Stimulated activated CD8-positive, alpha-beta memory T cell treated with anti-CD3 and anti-CD28 coated beads, Interleukin-15, amount 100 ng/mL, for 4 hours (primary cell): ENCODE measurements around the gene GASK1A.
"Not testable (repeated sequence)": the region's sequence is repeated elsewhere in the genome, so short reads cannot be mapped to it uniquely, and the experiment has no call there.

Experiments
- DNase-seq, 2 donors: peaks; one replicate each; pipeline ENCODE4 v3.0.0-alpha.2; 2020; ENCODE audit warnings: low read depth in 2 of 2

The GASK1A gene

DNA sequence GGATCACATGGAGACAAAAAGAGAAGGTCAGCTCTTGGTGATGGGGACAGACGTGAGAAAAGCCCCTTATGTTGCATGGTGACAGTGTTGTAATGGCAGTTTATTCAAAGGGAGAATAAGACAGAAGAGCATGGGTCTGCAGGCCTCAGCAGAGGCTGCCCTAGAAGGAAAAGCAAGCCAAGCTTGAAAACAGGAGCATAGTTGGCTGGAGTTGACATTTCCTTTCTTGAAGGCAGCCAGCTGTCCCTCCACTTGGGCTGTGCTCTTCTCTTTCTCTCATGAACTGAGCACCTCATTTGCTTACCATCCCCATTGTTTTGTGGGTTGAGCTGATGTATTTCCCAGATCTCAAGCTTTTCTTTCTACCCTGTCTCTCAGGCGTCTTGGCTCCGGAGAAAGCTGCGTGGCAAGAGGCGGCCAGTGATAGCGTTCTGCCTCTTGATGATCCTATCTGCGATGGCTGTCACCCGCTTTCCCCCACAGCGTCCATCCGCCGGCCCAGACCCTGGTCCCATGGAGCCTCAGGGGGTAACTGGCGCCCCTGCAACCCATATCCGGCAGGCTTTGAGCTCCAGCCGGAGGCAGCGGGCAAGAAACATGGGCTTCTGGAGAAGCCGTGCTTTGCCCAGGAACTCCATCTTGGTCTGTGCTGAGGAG, 52.9 kb downstream of the GASK1A start:
- DNase-seq = no peak

DNA sequence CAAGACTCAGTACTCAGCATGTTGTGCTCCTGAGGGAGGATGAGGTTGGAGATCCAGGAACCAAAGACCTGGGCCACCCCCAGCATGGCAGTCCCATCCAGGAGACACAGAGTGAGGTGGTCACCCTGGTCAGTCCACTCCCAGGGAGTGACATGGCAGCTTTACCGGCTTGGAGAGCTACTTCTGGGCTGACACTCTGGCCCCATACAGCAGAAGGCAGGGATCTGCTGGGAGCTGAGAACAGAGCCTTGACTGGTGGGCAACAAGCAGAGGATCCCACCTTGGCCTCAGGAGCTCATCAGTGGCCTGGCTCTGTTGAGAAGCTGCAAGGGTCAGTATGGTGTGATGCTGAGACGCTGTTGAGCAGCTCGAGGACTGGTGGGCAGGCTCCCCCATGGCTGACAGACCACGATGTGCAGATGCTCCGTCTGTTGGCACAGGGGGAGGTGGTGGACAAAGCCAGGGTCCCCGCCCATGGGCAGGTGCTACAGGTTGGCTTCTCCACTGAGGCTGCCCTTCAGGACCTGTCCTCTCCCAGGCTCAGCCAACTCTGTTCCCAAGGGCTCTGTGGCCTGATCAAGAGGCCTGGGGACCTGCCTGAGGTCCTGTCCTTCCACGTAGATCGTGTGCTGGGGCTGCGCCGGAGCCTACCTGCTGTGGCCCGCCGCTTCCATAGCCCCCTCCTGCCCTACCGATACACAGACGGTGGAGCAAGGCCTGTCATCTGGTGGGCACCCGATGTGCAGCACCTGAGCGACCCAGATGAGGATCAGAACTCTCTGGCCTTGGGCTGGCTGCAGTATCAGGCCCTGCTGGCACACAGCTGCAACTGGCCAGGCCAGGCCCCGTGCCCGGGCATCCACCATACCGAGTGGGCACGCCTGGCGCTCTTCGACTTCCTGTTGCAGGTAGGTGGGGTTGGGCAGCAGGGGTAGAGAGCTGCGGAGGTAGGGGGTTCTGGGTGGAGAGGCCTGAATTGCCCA, 53.8 kb downstream of the GASK1A start:
- no peak for DNase-seq

DNA sequence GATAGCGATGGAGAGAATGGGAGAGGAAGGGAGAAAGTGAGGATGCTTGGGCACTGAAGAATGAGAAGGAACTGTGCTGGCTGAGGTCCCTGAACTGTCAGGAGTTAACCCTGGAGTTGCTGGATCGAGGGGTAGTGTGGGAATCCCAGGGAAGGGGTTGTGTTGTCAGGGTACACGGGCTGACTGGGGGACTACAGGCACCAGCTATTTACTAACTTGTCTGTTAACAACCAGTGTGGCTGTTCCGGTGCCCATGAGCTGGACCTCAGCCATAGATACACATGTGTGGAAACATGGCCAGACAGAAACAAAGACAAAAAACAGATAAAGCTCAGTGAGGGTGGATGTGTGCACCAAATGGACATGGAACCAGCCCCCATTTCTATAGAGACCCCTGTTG, 55.1 kb downstream of the GASK1A start:
- no peak for DNase-seq

DNA sequence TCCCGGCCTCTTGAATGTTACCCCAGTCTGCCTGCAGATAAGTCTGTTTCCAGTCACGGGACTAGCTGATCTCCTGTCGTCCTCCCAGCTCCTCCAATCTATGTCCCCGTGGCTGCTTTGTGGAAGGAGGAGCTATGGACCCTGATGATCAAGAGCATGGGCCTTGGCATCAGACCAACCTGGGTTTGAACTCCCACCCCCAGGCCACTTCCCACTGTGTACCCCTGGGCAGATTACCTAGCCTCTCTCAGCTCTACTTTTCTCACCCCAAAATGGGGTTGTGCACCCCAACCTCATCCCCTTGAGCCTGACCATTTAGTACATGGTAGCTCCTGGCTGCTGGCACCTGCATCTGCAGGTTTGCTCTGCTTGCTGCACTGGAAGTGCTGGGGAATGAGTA, 55.8 kb downstream of the GASK1A start:
- DNase-seq = no peak

DNA sequence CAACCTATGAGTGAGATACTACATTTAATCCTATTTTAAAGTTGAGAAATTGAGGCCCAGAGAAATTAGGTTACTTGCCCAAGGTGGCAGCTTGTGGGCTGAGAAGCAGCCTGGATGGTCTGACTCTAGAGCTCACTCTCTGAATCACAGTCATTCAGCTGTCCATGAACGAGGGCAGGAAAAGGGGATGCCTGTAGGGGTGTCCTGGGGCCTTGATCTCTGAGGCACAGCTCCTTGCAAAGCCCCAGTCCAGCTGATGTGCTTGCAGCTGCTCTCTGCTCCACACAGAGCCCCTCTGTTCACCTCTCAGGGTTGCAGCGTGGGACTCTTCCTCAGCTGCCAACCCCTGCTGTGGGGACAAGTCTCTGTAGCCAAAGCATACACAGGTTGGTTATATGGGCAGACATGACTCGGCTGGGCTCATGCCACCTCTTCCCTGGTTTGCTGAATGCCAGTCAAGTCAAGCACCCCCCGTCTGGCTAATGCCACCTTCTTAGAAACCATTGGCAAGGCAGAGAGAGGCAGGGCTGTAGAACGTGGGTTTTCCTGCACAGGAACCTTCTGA, 56.8 kb downstream of the GASK1A start:
- no peak for DNase-seq

DNA sequence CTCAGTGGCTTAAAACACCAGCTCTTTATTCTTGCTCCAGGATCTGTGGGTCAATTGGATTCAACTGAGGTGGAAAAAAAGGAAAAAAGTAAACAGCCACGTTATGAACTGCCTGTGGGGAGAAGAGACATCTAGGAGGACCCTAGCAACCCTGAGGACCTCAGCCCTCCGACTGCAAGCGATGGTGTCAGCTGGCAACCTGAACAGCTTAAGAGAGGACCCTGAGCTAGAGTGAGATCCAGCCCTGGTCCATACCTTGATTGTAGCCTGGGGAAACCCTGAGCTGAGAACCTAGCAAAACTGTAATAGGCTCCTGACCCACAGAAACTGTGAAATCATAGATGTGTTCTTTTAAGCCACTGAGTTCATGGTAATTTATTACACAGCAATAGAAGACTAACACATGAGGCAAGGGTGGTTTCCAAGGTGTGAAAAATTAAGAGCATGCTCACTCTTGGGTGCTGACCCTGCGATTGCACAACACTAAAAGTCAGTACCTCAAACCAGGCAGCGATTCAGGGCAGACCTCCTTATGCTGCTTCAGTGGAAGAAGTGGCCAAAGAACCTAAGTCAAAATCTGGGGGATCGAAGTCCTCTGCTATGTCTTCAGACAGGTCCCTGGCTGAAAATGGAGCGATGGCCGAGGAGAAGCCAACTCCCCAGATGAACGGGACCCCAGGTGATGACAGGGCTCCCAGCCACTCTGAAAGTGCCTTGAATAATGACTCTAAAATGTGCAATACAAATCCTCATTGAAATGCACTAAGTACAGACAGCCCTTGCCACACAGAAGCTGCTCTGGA, 57.7 kb downstream of the GASK1A start:
- no peak for DNase-seq

DNA sequence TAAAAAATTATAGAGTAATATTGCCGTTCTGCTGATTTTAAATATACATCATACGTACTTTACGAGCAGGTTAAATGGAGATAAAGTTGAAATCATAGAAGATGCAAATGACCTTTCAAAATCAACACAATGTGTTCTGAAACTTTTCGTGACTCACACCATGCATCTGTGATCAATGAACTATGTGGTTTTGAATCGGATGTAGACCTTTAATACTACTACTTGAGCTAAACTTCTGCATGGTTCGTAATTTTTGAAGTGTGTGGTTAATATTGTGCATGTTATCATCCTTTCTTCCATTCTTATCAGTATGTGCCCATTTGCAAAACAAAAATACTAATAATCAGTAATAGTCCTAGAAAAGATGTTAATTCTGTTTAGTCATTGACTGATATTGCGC, 58.9 kb downstream of the GASK1A start:
- DNase-seq = no peak

DNA sequence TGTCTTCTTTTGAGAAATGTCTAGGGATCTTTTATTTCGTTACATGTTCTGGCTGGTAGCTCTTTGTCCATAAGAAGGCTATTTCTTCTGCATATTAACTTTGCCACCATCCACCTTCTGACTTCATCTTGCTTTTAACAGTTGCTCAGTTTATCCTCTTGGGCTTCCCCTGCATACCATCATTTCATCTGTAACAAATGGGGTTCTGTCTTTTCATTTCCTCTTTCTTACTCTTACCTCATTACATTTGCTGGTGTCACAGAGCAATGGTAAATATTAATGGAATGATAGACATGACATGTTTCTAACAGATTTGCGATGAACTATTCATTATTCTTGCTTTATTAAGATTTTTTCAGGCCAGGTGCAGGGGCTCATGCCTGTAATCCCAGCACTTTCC, 62.4 kb downstream of the GASK1A start:
- no peak for DNase-seq

DNA sequence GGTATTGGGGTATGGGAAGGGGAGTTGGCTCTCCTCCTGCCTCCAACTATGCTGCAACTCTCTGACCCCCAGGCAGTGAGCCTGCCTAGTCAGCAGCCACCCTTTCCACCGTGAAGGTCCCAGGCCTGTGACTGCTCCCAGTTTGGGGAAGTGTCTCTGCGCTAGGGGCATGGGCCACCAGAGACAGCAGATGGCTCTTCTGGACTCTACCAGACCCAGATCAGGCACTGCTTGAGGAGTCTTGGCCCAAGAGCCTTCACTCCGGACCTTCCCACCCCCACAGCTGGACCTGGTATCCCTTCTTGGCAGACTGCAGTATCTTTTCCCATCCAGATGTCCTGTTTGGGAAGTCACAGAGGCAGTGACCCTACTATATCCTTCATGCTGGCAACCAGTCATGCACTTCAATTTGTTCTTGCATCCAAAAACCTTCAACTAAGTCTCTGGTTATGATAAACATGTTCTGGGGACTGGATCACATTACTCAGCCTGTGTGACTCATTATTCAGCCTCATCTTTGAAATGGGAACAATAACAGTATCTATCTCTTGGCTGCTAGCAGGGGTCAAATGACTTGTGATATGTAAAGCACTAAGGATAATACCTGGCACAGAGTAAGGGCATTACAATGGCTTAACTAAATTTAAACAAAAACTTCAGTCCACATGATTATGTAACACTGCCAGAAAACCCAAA, 64.1 kb downstream of the GASK1A start:
- no peak for DNase-seq

DNA sequence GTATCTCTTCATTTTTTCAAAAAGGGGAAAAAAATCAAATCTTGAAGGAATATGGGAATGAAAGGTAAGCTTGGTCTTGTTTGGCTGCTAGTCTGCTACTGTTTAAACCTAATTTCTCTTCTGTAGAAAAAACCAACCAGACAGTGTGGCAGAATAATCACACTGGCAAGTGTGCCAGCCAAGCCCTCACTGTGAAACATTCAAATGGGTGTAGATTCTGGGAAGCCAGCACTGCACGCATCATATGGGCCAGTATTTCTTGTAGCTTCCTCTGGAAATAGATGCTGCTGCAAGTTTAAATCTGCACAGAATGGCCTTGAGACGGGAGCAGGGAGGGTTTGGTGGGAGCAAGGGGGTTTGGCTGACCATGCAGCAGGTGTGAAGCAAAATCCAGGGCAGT, 64.7 kb downstream of the GASK1A start:
- no peak for DNase-seq

DNA sequence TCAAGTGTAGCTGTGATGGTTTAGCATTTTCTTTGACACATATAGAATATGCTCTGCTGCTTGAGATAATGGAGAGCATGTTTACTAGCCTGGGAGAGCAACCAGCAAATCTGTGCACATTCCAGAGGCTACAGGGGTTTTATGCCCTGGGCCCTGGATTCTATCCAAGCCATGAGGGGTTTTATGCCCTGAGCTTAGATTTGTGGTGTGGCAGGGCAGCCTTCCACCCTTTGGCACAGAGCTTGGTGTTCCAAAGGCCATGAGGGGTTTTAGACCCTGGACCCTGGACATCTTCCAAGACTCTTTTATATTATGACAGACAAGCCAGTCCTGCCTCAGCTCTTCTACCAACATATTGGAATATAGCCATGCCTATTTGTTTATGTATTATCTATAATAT, 66.0 kb downstream of the GASK1A start:
- DNase-seq = not testable (repeated sequence)

DNA sequence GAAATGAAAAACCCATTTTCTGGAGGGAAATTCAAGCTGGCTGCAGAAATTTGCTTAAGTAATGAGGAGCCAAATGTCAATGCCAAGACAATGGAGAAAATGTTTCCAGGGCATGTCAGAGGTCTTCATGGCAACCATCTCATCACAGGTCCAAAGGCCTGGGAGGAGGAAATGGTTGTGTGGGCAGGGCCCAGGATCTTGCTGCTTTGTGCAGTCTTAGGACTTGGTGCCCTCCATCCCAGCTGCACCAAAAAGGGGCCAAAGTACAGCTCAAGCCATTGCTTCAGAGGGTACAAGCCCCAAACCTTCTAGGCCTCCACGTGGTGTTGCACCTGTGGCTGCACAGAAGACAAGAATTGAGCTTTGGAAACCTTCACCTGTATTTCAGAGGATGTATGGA, 67.5 kb downstream of the GASK1A start:
- DNase-seq = no peak

DNA sequence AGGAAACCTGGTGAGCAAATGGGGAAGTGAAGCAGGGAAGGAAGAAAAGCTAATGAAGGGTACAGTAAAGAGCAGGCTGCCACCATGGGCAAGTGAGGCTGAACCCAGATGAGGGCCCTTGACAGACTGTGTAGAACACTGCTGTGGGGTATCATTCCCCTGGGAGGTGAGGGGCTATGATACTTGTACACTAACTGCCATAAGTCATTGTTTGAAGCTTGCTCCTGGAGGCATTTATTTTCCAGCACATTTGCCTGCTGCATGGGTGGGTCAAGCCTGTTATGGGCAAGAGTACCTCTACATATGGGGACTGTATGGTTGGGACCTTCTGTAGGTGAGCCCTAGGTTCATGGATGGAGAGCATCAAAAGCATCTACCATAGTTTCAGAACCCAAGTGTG, 69.4 kb downstream of the GASK1A start:
- no peak for DNase-seq

DNA sequence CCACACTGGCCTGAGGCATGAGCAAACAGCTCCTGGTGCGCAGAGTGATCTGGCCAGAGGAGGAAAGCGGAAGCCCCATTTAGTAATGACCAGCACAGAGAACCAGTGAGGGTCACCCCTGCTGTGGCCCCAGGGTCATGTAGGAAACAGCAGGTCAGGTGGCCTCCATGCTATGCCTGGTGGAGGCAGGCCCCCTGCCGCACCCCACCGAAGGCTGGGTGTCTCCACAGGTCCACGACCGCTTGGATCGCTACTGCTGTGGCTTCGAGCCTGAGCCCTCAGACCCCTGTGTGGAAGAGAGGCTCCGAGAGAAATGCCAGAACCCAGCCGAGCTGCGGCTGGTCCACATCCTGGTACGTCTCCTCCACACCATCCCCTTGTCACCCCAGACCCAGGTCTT, 74.2 kb downstream of the GASK1A start:
- no peak for DNase-seq

DNA sequence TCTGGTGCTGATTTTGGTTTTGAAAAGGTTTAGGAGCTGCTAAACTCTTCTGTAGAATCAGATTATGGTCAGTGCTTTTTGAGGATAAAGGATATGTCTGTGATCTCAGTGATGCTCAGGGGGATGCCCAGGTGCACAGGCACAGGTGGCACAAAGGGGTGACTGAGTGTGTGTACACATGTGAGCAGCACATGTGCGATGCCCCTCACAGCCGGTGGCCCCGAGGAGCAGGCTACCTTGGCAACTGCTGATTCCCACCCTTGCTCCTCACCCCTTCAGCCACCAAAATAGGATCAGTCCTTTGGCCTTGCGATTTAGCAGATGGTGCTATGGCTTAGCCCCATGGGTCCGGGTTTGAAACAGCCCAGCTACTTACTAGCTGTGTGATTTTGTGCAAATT, 75.6 kb downstream of the GASK1A start:
- no peak for DNase-seq

DNA sequence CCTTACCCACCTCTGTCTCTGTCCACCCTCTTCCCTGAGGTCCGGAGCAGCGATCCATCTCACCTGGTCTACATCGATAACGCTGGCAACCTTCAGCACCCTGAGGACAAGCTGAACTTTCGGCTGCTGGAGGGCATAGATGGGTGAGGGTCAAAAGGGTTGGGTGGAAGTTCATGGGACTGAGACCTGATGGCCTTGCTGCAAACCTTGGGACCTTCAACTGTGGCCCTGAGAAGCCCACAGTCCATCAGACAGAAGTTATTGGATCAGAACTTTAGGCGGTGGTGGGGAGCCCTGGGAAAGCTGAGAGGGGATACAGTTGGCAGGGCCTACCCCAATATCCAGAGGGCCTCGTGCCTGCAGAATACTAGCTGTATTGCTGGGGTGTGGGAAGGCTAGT, 76.3 kb downstream of the GASK1A start:
- DNase-seq = no peak

DNA sequence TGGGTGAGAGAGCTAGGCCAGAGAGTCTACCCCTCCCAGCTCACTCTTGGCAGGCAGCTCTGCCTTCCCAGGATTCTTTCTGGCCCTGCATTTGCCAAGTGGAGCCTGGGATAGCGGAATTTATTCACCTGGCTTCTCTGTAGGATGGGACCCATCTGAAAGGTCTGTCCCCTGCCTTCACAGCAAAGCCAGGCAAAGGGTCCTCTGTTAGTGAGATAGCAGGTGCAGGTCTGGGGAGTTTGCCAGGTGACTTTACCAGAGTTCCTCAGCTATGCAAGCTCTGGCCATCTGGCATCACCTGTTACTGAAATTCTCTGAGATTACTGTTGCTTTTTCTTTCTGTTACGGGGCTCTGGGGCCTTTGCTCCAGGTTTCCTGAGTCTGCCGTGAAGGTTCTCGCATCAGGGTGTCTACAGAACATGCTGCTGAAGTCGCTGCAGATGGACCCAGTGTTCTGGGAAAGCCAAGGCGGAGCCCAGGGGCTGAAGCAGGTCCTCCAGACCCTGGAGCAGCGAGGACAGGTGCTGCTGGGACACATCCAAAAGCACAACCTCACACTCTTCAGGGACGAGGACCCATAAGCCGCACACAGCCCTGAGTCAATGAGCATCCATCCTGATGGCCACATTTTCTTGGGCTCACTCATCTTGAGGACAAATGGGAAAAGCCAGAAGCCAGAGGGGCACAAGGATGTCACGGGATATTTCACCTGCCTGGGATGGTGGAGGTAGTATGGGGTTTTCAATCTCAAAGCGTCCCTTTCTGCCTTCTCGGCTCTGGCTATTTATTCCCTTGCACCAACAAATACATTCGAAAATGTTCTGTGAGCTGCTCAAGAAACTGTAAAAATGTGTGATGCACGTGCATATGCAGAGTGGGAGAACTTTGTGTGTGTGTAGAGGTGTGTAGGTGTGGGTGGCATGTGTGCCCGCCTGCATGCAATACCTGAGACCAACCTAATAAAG, 77.0 kb downstream of the GASK1A start:
- DNase-seq = no peak

DNA sequence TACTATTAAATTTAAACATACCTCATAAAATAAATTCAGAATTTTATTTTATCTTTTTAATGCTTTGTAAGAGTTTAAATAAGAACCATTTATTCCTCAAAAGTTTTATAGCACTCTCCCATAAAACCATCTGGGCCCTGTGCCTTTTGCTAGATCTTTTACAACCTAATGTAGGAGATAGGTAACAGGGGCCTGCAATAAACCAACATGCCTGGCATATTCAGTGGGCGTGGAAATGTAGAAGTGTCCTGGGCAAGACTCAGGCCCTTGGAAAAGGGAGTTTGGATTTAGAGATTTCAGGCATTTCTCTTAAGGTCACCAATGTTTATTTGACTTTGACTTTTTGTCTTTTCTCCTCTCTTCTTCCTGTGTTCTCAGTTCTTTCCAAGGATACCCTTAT, 80.3 kb downstream of the GASK1A start:
- no peak for DNase-seq

DNA sequence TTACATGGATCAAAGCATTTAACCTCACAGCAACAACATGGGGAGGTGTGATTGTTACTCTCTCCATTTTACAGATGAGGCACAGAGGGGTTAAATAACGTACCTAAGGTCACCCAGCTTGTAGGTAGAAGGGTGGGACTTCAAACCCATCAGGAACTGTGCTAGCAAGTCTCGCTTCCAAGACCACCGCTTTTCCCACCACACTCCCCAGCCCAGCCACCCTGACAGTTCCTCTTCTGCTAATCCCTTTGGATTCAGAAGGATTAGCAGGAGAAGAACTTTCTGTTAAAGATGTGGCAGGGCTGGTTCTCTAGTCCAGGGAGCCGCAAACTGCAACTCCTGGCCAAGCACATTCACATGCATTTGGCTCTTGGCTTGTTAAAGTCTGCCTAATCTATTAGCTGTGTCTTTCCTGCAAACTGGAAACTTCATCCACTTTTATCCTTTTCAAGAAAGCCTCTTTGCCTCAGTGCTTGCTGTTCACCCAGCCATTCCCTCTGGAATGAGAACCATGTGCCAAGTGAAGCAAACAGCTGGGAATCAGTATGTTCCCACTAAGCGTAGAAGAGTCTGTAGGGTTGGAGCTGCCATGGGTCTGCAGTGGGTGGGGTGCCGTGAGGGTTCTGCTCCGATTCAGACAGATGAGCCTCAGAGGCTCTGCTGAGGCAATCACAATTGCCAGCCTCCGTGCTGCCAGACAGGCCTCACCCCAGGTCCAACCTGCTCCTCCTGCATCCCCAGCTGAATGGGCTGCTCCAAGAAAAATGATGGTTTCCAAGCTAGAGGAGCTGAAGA, 82.2 kb downstream of the GASK1A start:
- no peak for DNase-seq
